HEK293 (cell line): Measurements from ENCODE around the gene RBM20.

Experiments used
- CTCF ChIP-seq: fragments of 450-650 bp; formaldehyde crosslinking; IDR thresholded peaks from 2 replicates; pipeline ENCODE4 v1.5.1; 2016; ENCODE audit warnings: missing biosample characterization, missing genetic modification characterization
- HOXA7 ChIP-seq: sonication (generic); formaldehyde crosslinking; IDR thresholded peaks from 2 replicates; pipeline ENCODE4 v1.8.1; 2022; ENCODE audit warnings: missing genetic modification reagents, borderline replicate concordance
- YY1 ChIP-seq: fragments of 450-650 bp; formaldehyde crosslinking; IDR thresholded peaks from 2 replicates; pipeline ENCODE4 v1.5.1; 2018; ENCODE audit warnings: missing biosample characterization, missing genetic modification characterization
- ZNF112 ChIP-seq: fragments of 450-650 bp; formaldehyde crosslinking; IDR thresholded peaks from 2 replicates; pipeline ENCODE4 v1.5.0; 2017; ENCODE audit warnings: missing biosample characterization, missing genetic modification characterization
- ZNF121 ChIP-seq: fragments of 450-650 bp; formaldehyde crosslinking; IDR thresholded peaks from 2 replicates; pipeline ENCODE4 v1.5.1; 2016; ENCODE audit warnings: missing biosample characterization, missing genetic modification characterization
- ZNF175 ChIP-seq: fragments of 450-650 bp; formaldehyde crosslinking; IDR thresholded peaks from 2 replicates; pipeline ENCODE4 v1.5.1; 2016; ENCODE audit warnings: missing biosample characterization, missing genetic modification characterization
- ZNF274 ChIP-seq, 2 experiments: fragments of 200-500 bp in 1 of 2; fragments of 450-650 bp in 1 of 2; sonication (Bioruptor generic) in 1 of 2; formaldehyde crosslinking in 1 of 2; IDR thresholded peaks; 2 replicates each; pipeline versions ENCODE4 v1.5.1 to v1.6.1; 2014 to 2016; ENCODE audit warnings: borderline replicate concordance in 1 of 2, inconsistent platforms in 1 of 2, low read length in 1 of 2, missing biosample characterization in 1 of 2, missing genetic modification characterization in 1 of 2

- TF ChIP-seq ZNF121 (tag by site-specific recombination) (no peak), ZNF274 (IDR thresholded peaks at IDR 0.05; ENCODE audit: low read length) (no peak), ZNF274 (tag by site-specific recombination; IDR thresholded peaks at IDR 0.05; ENCODE audit: borderline replicate concordance) (no peak), YY1 (no peak), CTCF (tag by site-specific recombination) (no peak), HOXA7 (CRISPR knock-in tag) (no peak), ZNF175 (tag by site-specific recombination) (no peak), ZNF112 (tag by site-specific recombination) (no peak)
Measured at GRCh38 chr10:110841767-110842267, 197.7 kb downstream of the RBM20 start.
